Measurements from ENCODE around the gene CLN3. TPM values are rescaled to one million over a fixed set of nuclear protein-coding genes. Genes with fewer than 3 reads are reported as not detected.

CLN3 gene
- polyA plus RNA-seq, 2 of the 4 experiments (the other 2 are of a cell fraction) = 17.4 to 21.5 TPM

GRCh38 chr16:28531777-28532744, 40.2 kb upstream of the CLN3 start:
- peak; percentile 83 to 93 for ATAC-seq
- FAIRE-seq = no peak
- Histone ChIP-seq H3K4me1 (peaks cover 8% of the 10 kb centered on the region; the same call in 2 of the 3 replicates), H3K4me3 (no peak overlapping the region), H3K4me2 (no peak overlapping the region), H3K27ac (no peak overlapping the region), H3K9me3 (no peaks in the 10 kb centered on the region)
- ChIA-PET POLR2A (no interaction called here), CTCF (no interaction called here)
- WGBS (ENCODE audit: missing lambda C conversion rate) = 68% methylated on average over 9 of the region's 9 CpGs
- TF ChIP-seq BCL3 (IDR thresholded peaks at IDR 0.05) = no peak
- TF ChIP-seq MYC (IDR thresholded peaks at IDR 0.05; ENCODE audit: borderline replicate concordance, low read length) = no peak
- no peak for TF ChIP-seq RARB (CRISPR knock-in tag; IDR thresholded peaks at IDR 0.05)
- no peak for TF ChIP-seq EHF (CRISPR knock-in tag; IDR thresholded peaks at IDR 0.05)
- TF ChIP-seq POLR2A (IDR thresholded peaks at IDR 0.05; ENCODE audit: low read length) = no peak
- TF ChIP-seq HOXA7 (CRISPR knock-in tag; IDR thresholded peaks at IDR 0.05) = no peak
- no peak for TF ChIP-seq PHF8 (IDR thresholded peaks at IDR 0.05; ENCODE audit: borderline replicate concordance, low read depth)
- no peak for TF ChIP-seq BHLHE40 (IDR thresholded peaks at IDR 0.05; ENCODE audit: low read depth, low read length)
- no peak for TF ChIP-seq NFE2L2 (conservative IDR thresholded peaks at IDR 0.05; ENCODE audit: low read length)
- TF ChIP-seq HMGXB4 (CRISPR knock-in tag; IDR thresholded peaks at IDR 0.05; ENCODE audit: borderline replicate concordance) = no peak
- no peak for TF ChIP-seq TP53 (CRISPR knock-in tag; IDR thresholded peaks at IDR 0.05)
- TF ChIP-seq ZSCAN20 (CRISPR knock-in tag; IDR thresholded peaks at IDR 0.05) = no peak
- TF ChIP-seq CBX2 (IDR thresholded peaks at IDR 0.05; ENCODE audit: borderline replicate concordance, low read depth) = no peak
- TF ChIP-seq ATOH8 (CRISPR knock-in tag; IDR thresholded peaks at IDR 0.05; ENCODE audit: low read depth) = no peak
- TF ChIP-seq GATA3 (IDR thresholded peaks at IDR 0.05; ENCODE audit: borderline replicate concordance) = no peak
- TF ChIP-seq PBX3 (IDR thresholded peaks at IDR 0.05) = no peak
- peak in 1 of 2 experiments; percentile 66 for DNase-seq (ENCODE audit: low read depth in 1 of 2, low spot score in 1 of 2)

GRCh38 chr16:28529124-28529523, 37.2 kb upstream of the CLN3 start:
- ChIA-PET CTCF (interaction anchor here (0.6 to 1.6 kb wide), 4 partner anchors 19 to 212 kb away, joined by 3 to 5 read pairs (median 4); no protein-coding TSS in a partner anchor), POLR2A (no interaction called here)
- DNase-seq (ENCODE audit: low read depth in 1 of 2, low spot score in 1 of 2) (no peak), FAIRE-seq (no peak), ATAC-seq (no peak)
- H3K27ac ChIP-seq = no peak overlapping the region
- no peaks in the 10 kb centered on the region for H3K9me3 ChIP-seq
- H3K4me2 ChIP-seq = no peak overlapping the region
- TF ChIP-seq RAD21 (conservative IDR thresholded peaks at IDR 0.05 in 1 of 2, IDR thresholded peaks at IDR 0.05 in 1 of 2) = no peak
- TF ChIP-seq CBX2 (IDR thresholded peaks at IDR 0.05; ENCODE audit: borderline replicate concordance, low read depth) = no peak
- no peak for TF ChIP-seq SREBF2 (IDR thresholded peaks at IDR 0.05)
- TF ChIP-seq NPAS2 (CRISPR knock-in tag; IDR thresholded peaks at IDR 0.05; ENCODE audit: borderline replicate concordance) = no peak
- TF ChIP-seq ZC3H11A (IDR thresholded peaks at IDR 0.05) = no peak
- TF ChIP-seq CBX8 (IDR thresholded peaks at IDR 0.05) = no peak
- no peak for TF ChIP-seq FOXS1 (CRISPR knock-in tag; IDR thresholded peaks at IDR 0.05)
- no peak for TF ChIP-seq EHF (CRISPR knock-in tag; IDR thresholded peaks at IDR 0.05)
- no peak for TF ChIP-seq GATA3 (IDR thresholded peaks at IDR 0.05; ENCODE audit: borderline replicate concordance)
- TF ChIP-seq CHD2 (IDR thresholded peaks at IDR 0.05; ENCODE audit: low read length, partially characterized antibody) = no peak
- TF ChIP-seq ESRRA (IDR thresholded peaks at IDR 0.05; ENCODE audit: borderline replicate concordance, low read length) = no peak
- H3K4me3 ChIP-seq = no peak overlapping the region
- H3K4me1 ChIP-seq = peaks cover 20% of the 10 kb centered on the region; the same call in 2 of the 3 replicates
